ENCODE results near the gene TMSB15C.
"Not testable (repeated sequence)": the region's sequence is repeated elsewhere in the genome, so short reads cannot be mapped to it uniquely, and the experiment has no call there.

Gene TMSB15C

GRCh38 chrX:104098919-104099318 lies 22.9 kb upstream of the TMSB15C start:
- H3K27me3 ChIP-seq (ENCODE audit: control insufficient read depth in 1 of 2, insufficient read depth in 2 of 2, low read length in 2 of 2), result no peaks in the 10 kb centered on the region
- H3K4me3 ChIP-seq (ENCODE audit: low read depth in 1 of 2, low read length in 2 of 2), result no peak overlapping the region
- no peak overlapping the region for H3K9ac ChIP-seq (ENCODE audit: low read length)
- no peaks in the 10 kb centered on the region for H3K9me3 ChIP-seq (ENCODE audit: low read length)
- H3K4me1 ChIP-seq (ENCODE audit: insufficient read depth, low read length), result no peaks in the 10 kb centered on the region
- H3K27ac ChIP-seq (ENCODE audit: low read depth, low read length), result no peak overlapping the region
- no peaks in the 10 kb centered on the region for H3K36me3 ChIP-seq (ENCODE audit: insufficient read depth, low read length)

- Histone ChIP-seq H3K36me3 (ENCODE audit: insufficient read depth, low read length) (no peaks in the 10 kb centered on the region), H3K4me3 (ENCODE audit: low read depth in 1 of 2, low read length in 2 of 2) (no peak overlapping the region), H3K4me1 (ENCODE audit: insufficient read depth, low read length) (no peaks in the 10 kb centered on the region), H3K27me3 (ENCODE audit: control insufficient read depth in 1 of 2, insufficient read depth in 2 of 2, low read length in 2 of 2) (no peaks in the 10 kb centered on the region), H3K27ac (ENCODE audit: low read depth, low read length) (no peak overlapping the region), H3K9ac (ENCODE audit: low read length) (no peak overlapping the region), H3K9me3 (ENCODE audit: low read length) (no peaks in the 10 kb centered on the region)
Observed at GRCh38 chrX:104098151-104098808, 22.2 kb upstream of the TMSB15C start.

- no peak overlapping the region for H3K4me3 ChIP-seq (ENCODE audit: low read depth in 1 of 2, low read length in 2 of 2)
- H3K27me3 ChIP-seq (ENCODE audit: control insufficient read depth in 1 of 2, insufficient read depth in 2 of 2, low read length in 2 of 2), result peaks cover 0 to 8% of the 10 kb centered on the region in 2 donors
- H3K9ac ChIP-seq (ENCODE audit: low read length), result no peak overlapping the region
- H3K27ac ChIP-seq (ENCODE audit: low read depth, low read length), result no peak overlapping the region
- H3K9me3 ChIP-seq (ENCODE audit: low read length), result no peaks in the 10 kb centered on the region
- no peaks in the 10 kb centered on the region for H3K36me3 ChIP-seq (ENCODE audit: insufficient read depth, low read length)
- no peaks in the 10 kb centered on the region for H3K4me1 ChIP-seq (ENCODE audit: insufficient read depth, low read length)
Observed at GRCh38 chrX:104085919-104086318, 9.9 kb upstream of the TMSB15C start.

- H3K4me3 ChIP-seq (ENCODE audit: low read depth in 1 of 2, low read length in 2 of 2), result no peak overlapping the region
- no peaks in the 10 kb centered on the region for H3K4me1 ChIP-seq (ENCODE audit: insufficient read depth, low read length)
- no peak overlapping the region for H3K9ac ChIP-seq (ENCODE audit: low read length)
- no peaks in the 10 kb centered on the region for H3K9me3 ChIP-seq (ENCODE audit: low read length)
- H3K27me3 ChIP-seq (ENCODE audit: control insufficient read depth in 1 of 2, insufficient read depth in 2 of 2, low read length in 2 of 2), result peaks cover 0 to 8% of the 10 kb centered on the region in 2 donors
- no peaks in the 10 kb centered on the region for H3K36me3 ChIP-seq (ENCODE audit: insufficient read depth, low read length)
- no peak overlapping the region for H3K27ac ChIP-seq (ENCODE audit: low read depth, low read length)
Observed at GRCh38 chrX:104085477-104085876, 9.4 kb upstream of the TMSB15C start.

GRCh38 chrX:104084534-104085277 lies 8.7 kb upstream of the TMSB15C start:
- no peaks in the 10 kb centered on the region for H3K4me1 ChIP-seq (ENCODE audit: insufficient read depth, low read length)
- no peaks in the 10 kb centered on the region for H3K9me3 ChIP-seq (ENCODE audit: low read length)
- H3K36me3 ChIP-seq (ENCODE audit: insufficient read depth, low read length), result no peaks in the 10 kb centered on the region
- H3K27ac ChIP-seq (ENCODE audit: low read depth, low read length), result no peak overlapping the region
- no peak overlapping the region for H3K4me3 ChIP-seq (ENCODE audit: low read depth in 1 of 2, low read length in 2 of 2)
- no peak overlapping the region for H3K9ac ChIP-seq (ENCODE audit: low read length)
- peaks cover 0 to 8% of the 10 kb centered on the region in 2 donors for H3K27me3 ChIP-seq (ENCODE audit: control insufficient read depth in 1 of 2, insufficient read depth in 2 of 2, low read length in 2 of 2)

GRCh38 chrX:104084063-104084462 lies 8.0 kb upstream of the TMSB15C start:
- peaks cover 0 to 8% of the 10 kb centered on the region in 2 donors for H3K27me3 ChIP-seq (ENCODE audit: control insufficient read depth in 1 of 2, insufficient read depth in 2 of 2, low read length in 2 of 2)
- H3K4me1 ChIP-seq (ENCODE audit: insufficient read depth, low read length), result no peaks in the 10 kb centered on the region
- no peak overlapping the region for H3K9ac ChIP-seq (ENCODE audit: low read length)
- no peaks in the 10 kb centered on the region for H3K36me3 ChIP-seq (ENCODE audit: insufficient read depth, low read length)
- H3K4me3 ChIP-seq (ENCODE audit: low read depth in 1 of 2, low read length in 2 of 2), result no peak overlapping the region
- no peaks in the 10 kb centered on the region for H3K9me3 ChIP-seq (ENCODE audit: low read length)
- no peak overlapping the region for H3K27ac ChIP-seq (ENCODE audit: low read depth, low read length)

- not testable (repeated sequence) for H3K27ac ChIP-seq (ENCODE audit: low read depth, low read length); H3K9ac ChIP-seq (ENCODE audit: low read length); H3K9me3 ChIP-seq (ENCODE audit: low read length); H3K4me1 ChIP-seq (ENCODE audit: insufficient read depth, low read length); H3K4me3 ChIP-seq (ENCODE audit: low read depth in 1 of 2, low read length in 2 of 2); H3K36me3 ChIP-seq (ENCODE audit: insufficient read depth, low read length); H3K27me3 ChIP-seq (ENCODE audit: control insufficient read depth in 1 of 2, insufficient read depth in 2 of 2, low read length in 2 of 2)
Observed at GRCh38 chrX:104077854-104078253, 1.8 kb upstream of the TMSB15C start.

- H3K9me3 ChIP-seq (ENCODE audit: low read length); H3K27ac ChIP-seq (ENCODE audit: low read depth, low read length); H3K27me3 ChIP-seq (ENCODE audit: control insufficient read depth in 1 of 2, insufficient read depth in 2 of 2, low read length in 2 of 2); H3K9ac ChIP-seq (ENCODE audit: low read length); H3K4me3 ChIP-seq (ENCODE audit: low read depth in 1 of 2, low read length in 2 of 2); H3K4me1 ChIP-seq (ENCODE audit: insufficient read depth, low read length); H3K36me3 ChIP-seq (ENCODE audit: insufficient read depth, low read length): not testable (repeated sequence)
Observed at GRCh38 chrX:104062636-104063035, 13.4 kb downstream of the TMSB15C start.

- not testable (repeated sequence) for H3K4me3 ChIP-seq (ENCODE audit: low read depth in 1 of 2, low read length in 2 of 2); H3K27me3 ChIP-seq (ENCODE audit: control insufficient read depth in 1 of 2, insufficient read depth in 2 of 2, low read length in 2 of 2); H3K9me3 ChIP-seq (ENCODE audit: low read length); H3K9ac ChIP-seq (ENCODE audit: low read length); H3K4me1 ChIP-seq (ENCODE audit: insufficient read depth, low read length); H3K27ac ChIP-seq (ENCODE audit: low read depth, low read length); H3K36me3 ChIP-seq (ENCODE audit: insufficient read depth, low read length)
Observed at GRCh38 chrX:104054956-104055355, 21.1 kb downstream of the TMSB15C start.

- Histone ChIP-seq H3K9ac (ENCODE audit: low read length) (no peak overlapping the region), H3K4me3 (ENCODE audit: low read depth in 1 of 2, low read length in 2 of 2) (no peak overlapping the region), H3K27ac (ENCODE audit: low read depth, low read length) (no peak overlapping the region), H3K4me1 (ENCODE audit: insufficient read depth, low read length) (no peaks in the 10 kb centered on the region), H3K27me3 (ENCODE audit: control insufficient read depth in 1 of 2, insufficient read depth in 2 of 2, low read length in 2 of 2) (no peaks in the 10 kb centered on the region), H3K9me3 (ENCODE audit: low read length) (no peaks in the 10 kb centered on the region), H3K36me3 (ENCODE audit: insufficient read depth, low read length) (no peaks in the 10 kb centered on the region)
Observed at GRCh38 chrX:104047171-104047570, 28.9 kb downstream of the TMSB15C start.

- Histone ChIP-seq H3K4me1 (ENCODE audit: insufficient read depth, low read length) (no peaks in the 10 kb centered on the region), H3K36me3 (ENCODE audit: insufficient read depth, low read length) (no peaks in the 10 kb centered on the region), H3K27me3 (ENCODE audit: control insufficient read depth in 1 of 2, insufficient read depth in 2 of 2, low read length in 2 of 2) (no peaks in the 10 kb centered on the region), H3K4me3 (ENCODE audit: low read depth in 1 of 2, low read length in 2 of 2) (no peak overlapping the region), H3K9ac (ENCODE audit: low read length) (no peak overlapping the region), H3K27ac (ENCODE audit: low read depth, low read length) (no peak overlapping the region), H3K9me3 (ENCODE audit: low read length) (no peaks in the 10 kb centered on the region)
Observed at GRCh38 chrX:104045642-104046041, 30.4 kb downstream of the TMSB15C start.

- peaks cover 0 to 7% of the 10 kb centered on the region in 2 donors for H3K27me3 ChIP-seq (ENCODE audit: control insufficient read depth in 1 of 2, insufficient read depth in 2 of 2, low read length in 2 of 2)
- H3K9ac ChIP-seq (ENCODE audit: low read length), result no peak overlapping the region
- no peaks in the 10 kb centered on the region for H3K9me3 ChIP-seq (ENCODE audit: low read length)
- no peaks in the 10 kb centered on the region for H3K36me3 ChIP-seq (ENCODE audit: insufficient read depth, low read length)
- no peaks in the 10 kb centered on the region for H3K4me1 ChIP-seq (ENCODE audit: insufficient read depth, low read length)
- H3K27ac ChIP-seq (ENCODE audit: low read depth, low read length), result no peak overlapping the region
- no peak overlapping the region for H3K4me3 ChIP-seq (ENCODE audit: low read depth in 1 of 2, low read length in 2 of 2)
Observed at GRCh38 chrX:104041003-104041402, 35.0 kb downstream of the TMSB15C start.

All from muscle layer of colon (tissue), 2 donors.